OCI-LY3 (cell line): ENCODE measurements around the gene ANK3.

Experiments
- EZH2phosphoT487 ChIP-seq: fragments of 200-600 bp; shearing (Covaris generic); IDR thresholded peaks from 2 replicates; pipeline ENCODE4 v1.6.1; 2018; ENCODE audit warnings: antibody characterized with exemption, mixed run types, low read depth
- TF ChIP-seq, protein P1 (sequence below): fragments of 200-600, 300-600 bp; sonication (generic); IDR thresholded peaks from 2 replicates; pipeline ENCODE4 v1.5.1; 2014; ENCODE audit warnings: antibody characterized with exemption, low read length, low read depth

DNA sequence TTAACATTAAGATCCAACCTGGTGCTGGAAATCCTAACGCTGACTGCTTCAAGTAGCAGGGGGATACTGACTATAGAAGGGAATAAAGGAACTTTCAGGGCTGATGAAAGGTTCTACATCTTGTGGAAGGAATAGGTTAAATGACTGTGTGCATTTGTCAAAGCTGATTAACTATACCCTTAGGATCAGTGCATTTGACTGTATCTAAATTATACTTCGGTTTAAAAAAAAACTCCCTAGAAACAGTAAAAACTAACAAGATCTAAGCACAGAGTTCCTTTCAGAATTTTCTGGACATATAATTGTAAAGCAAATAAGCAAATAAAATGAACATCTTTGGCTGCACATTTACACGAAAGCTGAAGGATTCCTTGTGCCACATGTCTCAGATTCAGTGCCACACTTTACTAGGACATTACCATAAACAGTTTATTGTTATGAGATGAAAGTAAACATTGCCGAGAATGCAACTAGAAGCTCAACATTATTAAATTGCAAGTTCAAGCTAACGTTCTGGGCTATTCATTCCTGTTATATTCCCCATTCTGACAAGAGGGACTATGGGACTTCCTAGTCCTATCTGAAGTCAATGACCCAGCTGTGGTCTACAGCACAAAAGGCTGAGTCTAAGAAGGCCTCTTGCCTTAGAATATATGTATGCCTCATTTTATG lies 20.7 kb downstream of the ANK3 start:
- TF ChIP-seq, protein P1, sequence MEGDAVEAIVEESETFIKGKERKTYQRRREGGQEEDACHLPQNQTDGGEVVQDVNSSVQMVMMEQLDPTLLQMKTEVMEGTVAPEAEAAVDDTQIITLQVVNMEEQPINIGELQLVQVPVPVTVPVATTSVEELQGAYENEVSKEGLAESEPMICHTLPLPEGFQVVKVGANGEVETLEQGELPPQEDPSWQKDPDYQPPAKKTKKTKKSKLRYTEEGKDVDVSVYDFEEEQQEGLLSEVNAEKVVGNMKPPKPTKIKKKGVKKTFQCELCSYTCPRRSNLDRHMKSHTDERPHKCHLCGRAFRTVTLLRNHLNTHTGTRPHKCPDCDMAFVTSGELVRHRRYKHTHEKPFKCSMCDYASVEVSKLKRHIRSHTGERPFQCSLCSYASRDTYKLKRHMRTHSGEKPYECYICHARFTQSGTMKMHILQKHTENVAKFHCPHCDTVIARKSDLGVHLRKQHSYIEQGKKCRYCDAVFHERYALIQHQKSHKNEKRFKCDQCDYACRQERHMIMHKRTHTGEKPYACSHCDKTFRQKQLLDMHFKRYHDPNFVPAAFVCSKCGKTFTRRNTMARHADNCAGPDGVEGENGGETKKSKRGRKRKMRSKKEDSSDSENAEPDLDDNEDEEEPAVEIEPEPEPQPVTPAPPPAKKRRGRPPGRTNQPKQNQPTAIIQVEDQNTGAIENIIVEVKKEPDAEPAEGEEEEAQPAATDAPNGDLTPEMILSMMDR, result no peak
- TF ChIP-seq EZH2phosphoT487, result no peak
